ENCODE measurements around the gene ERC1. TPM values are rescaled to one million over a fixed set of nuclear protein-coding genes. Genes with fewer than 3 reads are reported as not detected.
A peak's percentile ranks its signal among the peaks of the same experiment; 100 is the strongest.
"Not testable (repeated sequence)": the region's sequence is repeated elsewhere in the genome, so short reads cannot be mapped to it uniquely, and the experiment has no call there.

ERC1 gene
- total RNA-seq, 1 experiment from 2014 or later, result 12.5 TPM

- no peak for DNase-seq (ENCODE audit: extremely low read depth, low read depth)
These were observed 222.2 kb downstream of the ERC1 start for GRCh38 chr12:1213205-1213604.

DNA sequence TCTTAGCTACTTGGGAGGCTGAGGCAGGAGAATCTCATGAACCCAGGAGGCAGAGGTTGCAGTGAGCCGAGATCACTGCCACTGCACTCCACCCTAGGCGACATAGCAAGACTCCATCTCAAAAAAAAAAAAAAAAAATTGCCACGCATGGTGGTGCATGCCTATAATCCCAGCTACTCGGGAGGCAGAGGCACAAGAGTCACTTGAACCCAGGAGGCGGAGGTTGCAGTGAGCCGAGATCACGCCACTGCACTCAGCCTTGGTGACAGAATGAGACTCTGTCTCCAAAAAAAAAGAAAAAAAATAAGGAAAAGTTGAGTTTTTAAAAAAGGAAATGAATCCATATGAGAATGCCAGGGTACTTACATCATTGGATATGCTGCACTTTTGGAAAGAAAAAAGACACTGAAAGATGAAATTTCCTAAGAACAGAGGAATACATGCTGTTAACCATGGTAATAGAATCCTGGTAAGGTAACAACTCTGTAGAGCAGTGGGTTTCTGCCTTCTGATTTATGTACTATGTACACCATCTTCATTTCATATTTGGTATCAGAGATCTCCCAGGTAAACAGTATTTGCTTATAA, 222.7 kb downstream of the ERC1 start:
- DNase-seq (ENCODE audit: extremely low read depth, low read depth), result no peak

GRCh38 chr12:1216560-1216959, 225.5 kb downstream of the ERC1 start:
- no peak for DNase-seq (ENCODE audit: extremely low read depth, low read depth)

- peak; percentile 39 for DNase-seq (ENCODE audit: extremely low read depth, low read depth)
These were observed 226.3 kb downstream of the ERC1 start for GRCh38 chr12:1217191-1217949.

GRCh38 chr12:1218369-1218768, 227.3 kb downstream of the ERC1 start:
- DNase-seq (ENCODE audit: extremely low read depth, low read depth), result no peak

GRCh38 chr12:1220127-1221092, 229.4 kb downstream of the ERC1 start:
- DNase-seq (ENCODE audit: extremely low read depth, low read depth), result no peak

DNA sequence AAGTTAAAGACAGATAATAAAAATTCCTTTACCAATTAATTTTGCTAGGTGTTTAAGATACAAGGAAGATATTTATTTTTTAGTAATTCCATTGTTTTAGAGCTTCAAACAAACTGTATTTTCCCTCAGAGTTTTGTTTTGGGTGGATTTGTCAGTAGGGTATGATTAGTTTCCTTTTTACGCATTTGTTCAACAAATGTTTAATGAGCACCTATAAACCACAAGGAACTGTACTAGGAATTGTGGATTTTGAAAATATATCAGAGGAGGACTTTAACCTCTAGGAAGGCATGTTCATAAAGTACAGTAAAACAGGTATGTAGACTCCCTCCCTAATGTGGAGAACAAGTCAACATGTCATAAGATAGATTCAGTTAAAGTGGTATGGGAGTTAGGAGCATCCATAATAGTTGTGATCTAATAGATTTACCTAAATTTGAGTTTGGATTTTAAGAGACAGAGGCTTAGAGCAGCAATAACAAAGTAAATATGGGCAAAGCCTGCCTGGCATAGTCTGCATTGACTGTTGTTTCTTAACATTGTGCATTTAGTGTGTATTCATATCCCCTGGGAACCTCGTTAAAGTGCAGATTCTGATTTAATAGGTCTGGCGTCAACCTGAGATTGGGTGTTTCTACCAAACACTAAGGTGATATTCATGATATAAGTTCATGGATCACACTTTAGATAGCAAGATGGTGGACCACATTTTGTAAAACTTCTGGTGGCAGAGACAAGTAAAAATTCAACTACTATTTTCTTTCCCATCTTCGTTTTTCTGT, 232.0 kb downstream of the ERC1 start:
- no peak for DNase-seq (ENCODE audit: extremely low read depth, low read depth)

- DNase-seq (ENCODE audit: extremely low read depth, low read depth), result no peak
These were observed 235.9 kb downstream of the ERC1 start for GRCh38 chr12:1226951-1227350.

GRCh38 chr12:1234073-1234472, 243.1 kb downstream of the ERC1 start:
- no peak for DNase-seq (ENCODE audit: extremely low read depth, low read depth)

GRCh38 chr12:1246637-1247036, 255.6 kb downstream of the ERC1 start:
- peak; percentile 37 for DNase-seq (ENCODE audit: extremely low read depth, low read depth)

- no peak for DNase-seq (ENCODE audit: extremely low read depth, low read depth)
These were observed 259.6 kb downstream of the ERC1 start for GRCh38 chr12:1250641-1251040.

DNA sequence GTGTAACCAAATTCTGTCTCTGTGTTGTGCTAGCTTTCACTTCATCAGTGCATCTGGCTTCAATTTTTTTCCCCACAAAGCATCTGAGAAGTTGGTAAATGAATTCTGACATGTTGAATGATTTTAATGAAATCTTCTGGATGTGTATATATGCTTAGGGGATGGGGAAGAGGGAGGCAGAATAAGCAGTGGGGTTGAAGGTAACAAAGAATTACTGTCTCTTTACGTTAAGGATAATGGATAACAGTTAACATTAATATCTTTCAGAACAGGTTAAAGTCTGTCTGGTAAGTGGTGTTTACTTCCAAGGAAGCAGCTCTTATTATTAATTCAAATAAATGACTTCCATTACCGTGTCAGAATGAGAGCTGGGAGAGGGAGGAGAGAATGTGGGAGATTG, 261.7 kb downstream of the ERC1 start:
- DNase-seq (ENCODE audit: extremely low read depth, low read depth), result no peak

DNA sequence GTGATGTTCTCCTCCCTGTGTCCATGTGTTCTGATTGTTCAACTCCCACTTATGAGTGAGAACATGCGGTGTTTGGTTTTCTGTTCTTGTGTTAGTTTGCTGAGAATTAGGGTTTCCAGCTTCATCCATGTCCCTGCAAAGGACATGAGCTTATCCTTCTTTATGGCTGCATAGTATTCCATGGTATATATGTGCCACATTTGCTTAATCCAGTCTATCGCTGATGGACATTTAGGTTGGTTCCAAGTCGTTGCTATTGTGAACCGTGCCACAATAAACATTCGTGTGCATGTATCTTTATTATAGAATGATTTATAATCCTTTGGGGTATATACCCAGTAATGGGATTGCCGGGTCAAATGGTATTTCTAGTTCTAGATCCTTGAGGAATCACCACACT, 264.1 kb downstream of the ERC1 start:
- not testable (repeated sequence) for DNase-seq (ENCODE audit: extremely low read depth, low read depth)

DNA sequence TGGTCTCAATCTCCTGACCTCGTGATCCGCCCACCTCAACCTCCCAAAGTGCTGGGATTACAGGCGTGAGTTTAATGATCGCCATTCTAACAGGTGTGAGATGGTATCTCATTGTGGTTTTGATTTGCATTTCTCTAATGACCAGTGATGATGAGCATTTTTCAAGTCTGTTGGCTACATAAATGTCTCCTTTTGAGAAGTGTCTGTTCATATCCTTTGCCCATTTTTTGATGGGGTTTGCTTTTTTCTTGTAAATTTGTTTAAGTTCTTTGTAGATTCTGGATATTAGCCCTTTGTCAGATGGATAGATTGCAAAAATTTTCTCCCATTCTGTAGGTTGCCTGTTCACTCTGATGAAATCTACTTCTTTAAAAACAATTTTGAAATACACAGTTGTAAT, 264.8 kb downstream of the ERC1 start:
- DNase-seq (ENCODE audit: extremely low read depth, low read depth), result not testable (repeated sequence)

DNA sequence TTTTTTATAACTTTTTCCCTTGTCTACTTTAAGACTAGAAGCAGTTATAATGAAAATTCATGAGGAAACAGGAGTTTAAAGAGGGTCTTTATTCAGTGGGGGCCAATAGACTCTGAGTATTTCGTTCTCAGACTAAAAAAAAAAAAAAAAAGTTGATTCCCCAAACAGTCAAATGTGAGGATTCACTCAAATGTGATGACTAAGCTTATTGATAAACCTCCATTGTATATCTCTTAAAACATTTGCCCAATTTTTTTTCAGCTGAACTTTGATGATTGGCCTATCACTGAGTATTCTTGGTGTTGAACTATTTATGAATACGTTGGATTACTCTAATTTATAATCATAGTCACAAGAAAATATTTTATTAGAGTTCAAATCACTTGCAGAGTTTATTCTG, 265.3 kb downstream of the ERC1 start:
- DNase-seq (ENCODE audit: extremely low read depth, low read depth), result no peak

DNA sequence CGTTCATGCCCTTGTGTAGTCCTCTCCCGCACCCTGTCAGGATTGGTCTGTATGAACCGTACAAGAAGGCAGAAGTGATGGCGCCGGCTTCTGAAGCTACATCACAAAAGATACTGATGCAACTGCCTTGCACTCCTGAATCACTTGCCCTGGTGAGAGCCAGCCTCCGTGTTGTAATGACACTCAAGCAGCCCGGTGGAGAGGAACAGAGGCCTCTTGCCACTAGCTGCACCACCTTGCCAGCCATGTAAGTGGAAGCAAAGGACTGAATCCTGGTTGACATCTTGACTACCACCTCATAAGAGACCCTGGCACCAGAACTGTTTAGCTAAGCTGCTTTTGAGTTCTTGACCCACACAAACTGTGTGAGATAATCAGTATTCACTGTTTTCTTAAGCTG, 266.0 kb downstream of the ERC1 start:
- DNase-seq (ENCODE audit: extremely low read depth, low read depth), result no peak

- no peak for DNase-seq (ENCODE audit: extremely low read depth, low read depth)
These were observed 271.0 kb downstream of the ERC1 start for GRCh38 chr12:1262011-1262410.

GRCh38 chr12:1267243-1267642, 276.2 kb downstream of the ERC1 start:
- DNase-seq (ENCODE audit: extremely low read depth, low read depth), result no peak

DNA sequence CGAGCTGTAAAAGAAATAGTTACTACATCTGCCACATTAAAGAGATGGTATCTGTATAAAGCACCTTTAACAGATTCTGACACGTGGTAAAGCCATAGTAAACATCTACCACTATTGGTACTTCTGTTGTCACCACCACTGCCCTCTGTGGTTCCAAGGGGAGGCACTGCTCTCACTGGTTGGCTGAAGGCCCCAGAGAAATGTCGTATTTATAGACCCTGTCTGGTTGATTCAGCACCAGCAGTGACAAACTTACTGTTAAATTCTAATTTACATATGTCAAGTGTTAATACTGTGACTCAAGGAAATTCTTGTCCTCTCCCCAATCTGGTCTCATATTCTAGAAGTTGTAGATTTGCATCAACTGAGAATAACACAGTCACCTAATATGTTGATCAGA, 281.1 kb downstream of the ERC1 start:
- no peak for DNase-seq (ENCODE audit: extremely low read depth, low read depth)

GRCh38 chr12:1273051-1273450, 282.0 kb downstream of the ERC1 start:
- DNase-seq (ENCODE audit: extremely low read depth, low read depth), result no peak

DNA sequence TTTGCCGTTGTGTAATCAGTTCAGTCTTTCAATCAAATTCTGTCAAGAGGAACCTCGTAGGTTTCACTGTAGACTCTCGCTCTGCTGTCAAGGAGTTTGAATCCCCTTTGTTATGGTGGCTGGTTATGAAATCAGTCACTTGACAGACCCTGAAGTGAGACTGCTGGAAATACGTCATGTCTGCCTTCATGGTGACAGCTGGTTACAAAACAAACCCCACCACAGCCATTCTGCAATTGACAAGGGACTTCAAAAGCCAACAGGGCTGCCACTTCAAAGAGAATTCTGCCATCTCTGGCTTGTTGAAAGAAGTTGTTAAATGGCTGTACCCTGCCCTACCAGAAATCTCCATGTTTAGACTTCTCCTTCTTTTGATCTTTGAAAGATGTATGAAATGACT, 286.9 kb downstream of the ERC1 start:
- DNase-seq (ENCODE audit: extremely low read depth, low read depth), result no peak
